ENCODE measurements around the gene PACRG. TPM values are rescaled to one million over a fixed set of nuclear protein-coding genes. Genes with fewer than 3 reads are reported as not detected.

PACRG gene
- polyA plus RNA-seq, 1 donor (not counting 4 experiments of a cell fraction or from before 2014, with no cell fraction given): 0.31 TPM

DNA sequence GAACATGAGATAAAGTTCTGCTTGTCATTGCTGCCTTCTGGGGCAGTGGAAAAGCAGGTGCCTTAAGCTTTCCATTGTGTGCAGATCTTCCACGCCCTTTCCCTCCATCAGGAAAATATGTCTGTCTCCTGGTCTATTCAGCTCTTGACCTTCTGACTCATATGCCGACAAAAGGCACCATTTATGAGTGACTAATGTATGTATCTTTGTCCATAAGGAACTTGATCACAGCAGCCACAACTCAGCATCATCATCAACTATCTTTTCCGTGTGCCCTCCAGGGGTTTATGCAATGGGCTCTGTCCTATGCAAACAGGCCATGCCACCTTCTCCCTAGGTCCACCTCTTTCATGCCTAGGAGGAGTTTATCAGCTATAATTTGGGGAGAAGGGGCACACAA lies 584.1 kb downstream of the PACRG start:
- no peak overlapping the region for H3K4me2 ChIP-seq (ENCODE audit: control insufficient read depth, extremely low read depth, insufficient read depth, low read depth, low read length)
- H3K9me1 ChIP-seq (ENCODE audit: control insufficient read depth, extremely low read depth, insufficient read depth, low read length): no peaks in the 10 kb centered on the region
- dilution Hi-C loops (cut with MboI; ENCODE audit: extremely low pct_ligation_motif_present, low sequenced_read_pairs): no loop called here
- peaks cover 30% of the 10 kb centered on the region for H3K4me1 ChIP-seq (ENCODE audit: control insufficient read depth, extremely low read depth, insufficient read depth, low read length)
- H4K20me1 ChIP-seq (ENCODE audit: control insufficient read depth, extremely low read depth, insufficient read depth, low read length): no peaks in the 10 kb centered on the region
- no peak overlapping the region for H3K9ac ChIP-seq (ENCODE audit: control insufficient read depth, extremely low read depth, insufficient read depth, low read length)
- no peak overlapping the region for H3K4me3 ChIP-seq (ENCODE audit: control insufficient read depth in 2 of 3, extremely low read depth in 1 of 3, insufficient read depth in 2 of 3, low read depth in 1 of 3, low read length in 3 of 3)
- no peaks in the 10 kb centered on the region for H3K9me3 ChIP-seq (ENCODE audit: control insufficient read depth, low read depth, low read length)
- no peaks in the 10 kb centered on the region for H3K27me3 ChIP-seq (ENCODE audit: control insufficient read depth, extremely low read depth, insufficient read depth, low read length)
- FAIRE-seq: peak; percentile 94
- H3K36me3 ChIP-seq (ENCODE audit: control insufficient read depth in 2 of 2, extremely low read depth in 1 of 2, insufficient read depth in 2 of 2, low read length in 2 of 2): no peaks in the 10 kb centered on the region
- no peak for TF ChIP-seq EZH2 (IDR thresholded peaks at IDR 0.05; ENCODE audit: low read length)
- TF ChIP-seq, protein P1, sequence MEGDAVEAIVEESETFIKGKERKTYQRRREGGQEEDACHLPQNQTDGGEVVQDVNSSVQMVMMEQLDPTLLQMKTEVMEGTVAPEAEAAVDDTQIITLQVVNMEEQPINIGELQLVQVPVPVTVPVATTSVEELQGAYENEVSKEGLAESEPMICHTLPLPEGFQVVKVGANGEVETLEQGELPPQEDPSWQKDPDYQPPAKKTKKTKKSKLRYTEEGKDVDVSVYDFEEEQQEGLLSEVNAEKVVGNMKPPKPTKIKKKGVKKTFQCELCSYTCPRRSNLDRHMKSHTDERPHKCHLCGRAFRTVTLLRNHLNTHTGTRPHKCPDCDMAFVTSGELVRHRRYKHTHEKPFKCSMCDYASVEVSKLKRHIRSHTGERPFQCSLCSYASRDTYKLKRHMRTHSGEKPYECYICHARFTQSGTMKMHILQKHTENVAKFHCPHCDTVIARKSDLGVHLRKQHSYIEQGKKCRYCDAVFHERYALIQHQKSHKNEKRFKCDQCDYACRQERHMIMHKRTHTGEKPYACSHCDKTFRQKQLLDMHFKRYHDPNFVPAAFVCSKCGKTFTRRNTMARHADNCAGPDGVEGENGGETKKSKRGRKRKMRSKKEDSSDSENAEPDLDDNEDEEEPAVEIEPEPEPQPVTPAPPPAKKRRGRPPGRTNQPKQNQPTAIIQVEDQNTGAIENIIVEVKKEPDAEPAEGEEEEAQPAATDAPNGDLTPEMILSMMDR (optimal IDR thresholded peaks at IDR 0.05 in 1 of 3, IDR thresholded peaks at IDR 0.05 in 1 of 3, conservative IDR thresholded peaks at IDR 0.05 in 1 of 3; ENCODE audit: extremely low read depth in 1 of 3, insufficient read depth in 2 of 3, low read length in 3 of 3): no peak
- H3K27ac ChIP-seq (ENCODE audit: control insufficient read depth, insufficient read depth, low read length): no peak overlapping the region
- no peak overlapping the region for H2AFZ ChIP-seq (ENCODE audit: control insufficient read depth, low read length)
- DNase-seq (ENCODE audit: low read depth, low spot score): peak; percentile 75
- H3K79me2 ChIP-seq (ENCODE audit: control insufficient read depth, insufficient read depth, low read length): no peaks in the 10 kb centered on the region

DNA sequence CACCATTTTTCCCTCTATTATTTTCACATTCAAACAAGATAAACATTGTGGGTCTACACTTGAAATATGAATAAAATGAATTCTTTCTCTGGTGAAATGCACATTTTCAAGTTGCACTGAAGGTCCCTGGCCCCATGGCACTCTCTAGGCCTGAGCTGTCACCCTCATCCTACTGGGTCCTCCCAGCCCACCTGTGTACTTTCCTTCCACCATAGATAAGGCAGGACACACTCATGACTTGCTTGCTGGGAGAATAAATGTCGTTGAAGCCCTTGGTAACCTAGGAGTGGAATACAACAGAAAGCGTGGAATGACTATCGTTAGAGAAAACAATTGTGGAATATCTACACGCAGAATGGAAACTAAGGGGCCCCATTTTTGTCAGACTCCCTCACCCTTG lies 585.8 kb downstream of the PACRG start:
- Histone ChIP-seq H4K20me1 (ENCODE audit: control insufficient read depth, extremely low read depth, insufficient read depth, low read length) (no peaks in the 10 kb centered on the region), H3K9me1 (ENCODE audit: control insufficient read depth, extremely low read depth, insufficient read depth, low read length) (no peaks in the 10 kb centered on the region), H3K27ac (ENCODE audit: control insufficient read depth, insufficient read depth, low read length) (no peak overlapping the region), H3K4me2 (ENCODE audit: control insufficient read depth, extremely low read depth, insufficient read depth, low read depth, low read length) (no peak overlapping the region), H3K36me3 (ENCODE audit: control insufficient read depth in 2 of 2, extremely low read depth in 1 of 2, insufficient read depth in 2 of 2, low read length in 2 of 2) (no peaks in the 10 kb centered on the region), H3K27me3 (ENCODE audit: control insufficient read depth, extremely low read depth, insufficient read depth, low read length) (no peaks in the 10 kb centered on the region), H3K79me2 (ENCODE audit: control insufficient read depth, insufficient read depth, low read length) (no peaks in the 10 kb centered on the region), H3K9me3 (ENCODE audit: control insufficient read depth, low read depth, low read length) (no peaks in the 10 kb centered on the region), H2AFZ (ENCODE audit: control insufficient read depth, low read length) (no peak overlapping the region), H3K4me3 (ENCODE audit: control insufficient read depth in 2 of 3, extremely low read depth in 1 of 3, insufficient read depth in 2 of 3, low read depth in 1 of 3, low read length in 3 of 3) (no peak overlapping the region), H3K9ac (ENCODE audit: control insufficient read depth, extremely low read depth, insufficient read depth, low read length) (no peak overlapping the region), H3K4me1 (ENCODE audit: control insufficient read depth, extremely low read depth, insufficient read depth, low read length) (peaks cover 28% of the 10 kb centered on the region)
- dilution Hi-C loops (cut with MboI; ENCODE audit: extremely low pct_ligation_motif_present, low sequenced_read_pairs): no loop called here
- FAIRE-seq (no peak), DNase-seq (ENCODE audit: low read depth, low spot score) (no peak)
- no peak for TF ChIP-seq EZH2 (IDR thresholded peaks at IDR 0.05; ENCODE audit: low read length)
- TF ChIP-seq, protein P1 (optimal IDR thresholded peaks at IDR 0.05 in 1 of 3, IDR thresholded peaks at IDR 0.05 in 1 of 3, conservative IDR thresholded peaks at IDR 0.05 in 1 of 3; ENCODE audit: extremely low read depth in 1 of 3, insufficient read depth in 2 of 3, low read length in 3 of 3): no peak
